IPS DF 4.7 (cell line): ENCODE measurements around the gene FAM3C.

Source experiments
- DNase-seq: peaks from one replicate; pipeline ENCODE4 v3.0.0-alpha.2; 2013; ENCODE audit warnings: low spot score; ENCODE audit errors: extremely low read depth

FAM3C gene

DNA sequence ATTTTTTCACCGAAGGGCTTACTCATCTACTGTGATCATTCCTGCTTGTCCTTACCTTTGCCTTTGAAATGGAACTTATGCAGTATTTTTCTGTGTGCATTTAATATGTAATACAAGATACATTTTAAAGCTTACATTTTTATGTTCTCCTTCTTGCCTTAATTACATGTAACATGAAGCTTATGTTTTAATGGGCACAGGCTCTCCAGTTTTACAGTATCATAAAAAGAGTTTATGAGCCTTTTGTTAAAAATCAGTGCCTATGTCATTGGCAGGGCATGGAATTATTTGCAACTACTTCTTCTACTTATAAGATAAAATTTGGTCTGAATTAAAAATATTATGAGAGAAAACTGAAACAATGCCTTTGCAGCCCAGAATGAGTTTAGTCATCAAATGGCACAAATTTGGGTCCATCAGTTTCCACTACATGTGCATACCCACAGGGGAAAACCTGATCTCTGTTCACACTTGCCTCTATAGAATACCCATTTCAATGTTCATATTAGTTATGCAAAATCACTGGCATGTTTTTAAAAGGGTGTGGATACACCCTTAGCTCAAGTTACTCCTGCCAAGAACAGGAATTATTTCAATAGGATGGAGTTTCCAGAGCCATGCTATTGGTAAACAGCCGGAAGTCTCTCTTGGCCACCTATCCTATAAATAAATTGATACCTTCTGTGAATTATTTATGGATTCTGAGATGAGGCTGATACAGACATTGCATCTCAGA lies 95.3 kb downstream of the FAM3C start:
- DNase-seq = no peak
